ENCODE measurements around the gene SLC50A1. TPM values are rescaled to one million over a fixed set of nuclear protein-coding genes. Genes with fewer than 3 reads are reported as not detected.

Gene SLC50A1
- total RNA-seq, 3 donors from 2014 or later: 38.7 to 95.8 (median 66.4) TPM

DNA sequence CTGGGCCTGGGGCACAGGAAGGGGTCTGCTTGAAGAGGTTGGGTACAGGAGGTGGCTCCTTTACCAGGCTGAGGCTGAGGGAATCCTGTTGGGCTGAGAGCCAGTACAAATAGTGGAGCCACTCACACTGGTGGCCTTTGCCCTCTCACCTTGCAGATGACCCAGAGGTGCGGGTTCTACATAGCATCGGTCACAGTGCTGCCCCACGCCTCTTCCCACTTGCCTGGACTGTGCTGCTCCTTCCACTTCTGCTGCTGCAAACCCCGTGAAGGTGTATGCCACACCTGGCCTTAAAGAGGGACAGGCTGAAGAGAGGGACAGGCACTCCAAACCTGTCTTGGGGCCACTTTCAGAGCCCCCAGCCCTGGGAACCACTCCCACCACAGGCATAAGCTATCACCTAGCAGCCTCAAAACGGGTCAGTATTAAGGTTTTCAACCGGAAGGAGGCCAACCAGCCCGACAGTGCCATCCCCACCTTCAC, 1.8 kb upstream of the SLC50A1 start:
- DNase-seq (peak in 2 of 3 donors; percentile 30 to 39), ATAC-seq (no peak)
- Histone ChIP-seq H3K4me1 (ENCODE audit: low read depth) (peaks cover 45% of the 10 kb centered on the region), H3K9me3 (no peaks in the 10 kb centered on the region), H3K36me3 (ENCODE audit: low read depth) (peaks cover 6% of the 10 kb centered on the region), H3K4me3 (no peak overlapping the region)
- intact Hi-C loops (cut with DNase I, micrococcal nuclease): no loop called here
- TF ChIP-seq, protein P1, sequence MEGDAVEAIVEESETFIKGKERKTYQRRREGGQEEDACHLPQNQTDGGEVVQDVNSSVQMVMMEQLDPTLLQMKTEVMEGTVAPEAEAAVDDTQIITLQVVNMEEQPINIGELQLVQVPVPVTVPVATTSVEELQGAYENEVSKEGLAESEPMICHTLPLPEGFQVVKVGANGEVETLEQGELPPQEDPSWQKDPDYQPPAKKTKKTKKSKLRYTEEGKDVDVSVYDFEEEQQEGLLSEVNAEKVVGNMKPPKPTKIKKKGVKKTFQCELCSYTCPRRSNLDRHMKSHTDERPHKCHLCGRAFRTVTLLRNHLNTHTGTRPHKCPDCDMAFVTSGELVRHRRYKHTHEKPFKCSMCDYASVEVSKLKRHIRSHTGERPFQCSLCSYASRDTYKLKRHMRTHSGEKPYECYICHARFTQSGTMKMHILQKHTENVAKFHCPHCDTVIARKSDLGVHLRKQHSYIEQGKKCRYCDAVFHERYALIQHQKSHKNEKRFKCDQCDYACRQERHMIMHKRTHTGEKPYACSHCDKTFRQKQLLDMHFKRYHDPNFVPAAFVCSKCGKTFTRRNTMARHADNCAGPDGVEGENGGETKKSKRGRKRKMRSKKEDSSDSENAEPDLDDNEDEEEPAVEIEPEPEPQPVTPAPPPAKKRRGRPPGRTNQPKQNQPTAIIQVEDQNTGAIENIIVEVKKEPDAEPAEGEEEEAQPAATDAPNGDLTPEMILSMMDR (IDR thresholded peaks at IDR 0.05): no peak

DNA sequence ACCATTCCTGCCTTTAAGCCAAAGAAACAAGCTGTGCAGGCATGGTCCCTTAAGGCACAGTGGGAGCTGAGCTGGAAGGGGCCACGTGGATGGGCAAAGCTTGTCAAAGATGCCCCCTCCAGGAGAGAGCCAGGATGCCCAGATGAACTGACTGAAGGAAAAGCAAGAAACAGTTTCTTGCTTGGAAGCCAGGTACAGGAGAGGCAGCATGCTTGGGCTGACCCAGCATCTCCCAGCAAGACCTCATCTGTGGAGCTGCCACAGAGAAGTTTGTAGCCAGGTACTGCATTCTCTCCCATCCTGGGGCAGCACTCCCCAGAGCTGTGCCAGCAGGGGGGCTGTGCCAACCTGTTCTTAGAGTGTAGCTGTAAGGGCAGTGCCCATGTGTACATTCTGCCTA, 1.3 kb upstream of the SLC50A1 start:
- intact Hi-C loops (cut with DNase I, micrococcal nuclease): no loop called here
- H3K4me3 ChIP-seq: no peak overlapping the region
- DNase-seq (peak in 1 of 3 donors; percentile 26), ATAC-seq (no peak)
- H3K4me1 ChIP-seq (ENCODE audit: low read depth): peaks cover 48% of the 10 kb centered on the region
- TF ChIP-seq, protein P1 (IDR thresholded peaks at IDR 0.05): no peak
- H3K9me3 ChIP-seq: no peaks in the 10 kb centered on the region
- H3K36me3 ChIP-seq (ENCODE audit: low read depth): peaks cover 6% of the 10 kb centered on the region

DNA sequence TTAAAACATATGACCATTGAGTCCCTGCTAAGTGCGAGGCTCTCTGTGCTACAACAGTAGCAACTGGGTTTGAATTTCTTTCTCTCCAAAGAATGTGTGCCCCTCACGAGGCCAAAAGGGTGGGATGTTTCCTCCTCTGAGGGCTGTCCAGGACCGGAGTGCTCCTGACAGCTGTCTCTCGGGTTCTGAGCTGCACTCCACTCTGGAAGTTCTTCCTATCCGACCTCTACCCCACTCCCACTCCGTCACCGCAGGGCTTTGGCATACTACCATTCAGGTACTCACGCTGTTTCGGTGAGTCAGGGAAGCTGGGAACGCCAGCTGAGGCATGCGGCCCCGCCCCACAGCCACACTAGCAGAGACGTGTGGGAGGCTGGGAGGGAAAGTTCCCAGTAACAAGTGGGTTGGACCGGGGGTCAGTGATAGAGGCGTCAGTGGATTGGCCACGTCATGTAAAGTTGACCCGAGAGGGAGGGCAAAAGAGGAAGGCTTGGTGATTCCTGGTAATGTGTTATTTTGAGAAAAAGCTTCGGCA, 705 bp upstream of the SLC50A1 start:
- Histone ChIP-seq H3K9me3 (no peaks in the 10 kb centered on the region), H3K4me1 (ENCODE audit: low read depth) (peaks cover 44% of the 10 kb centered on the region), H3K36me3 (ENCODE audit: low read depth) (peaks cover 6% of the 10 kb centered on the region), H3K4me3 (peak overlapping the region; percentile 46)
- DNase-seq (peak; percentile 89 to 94 (median 90)), ATAC-seq (peak; percentile 79)
- TF ChIP-seq, protein P1 (IDR thresholded peaks at IDR 0.05): no peak
- intact Hi-C loops (cut with DNase I, micrococcal nuclease): no loop called here

DNA sequence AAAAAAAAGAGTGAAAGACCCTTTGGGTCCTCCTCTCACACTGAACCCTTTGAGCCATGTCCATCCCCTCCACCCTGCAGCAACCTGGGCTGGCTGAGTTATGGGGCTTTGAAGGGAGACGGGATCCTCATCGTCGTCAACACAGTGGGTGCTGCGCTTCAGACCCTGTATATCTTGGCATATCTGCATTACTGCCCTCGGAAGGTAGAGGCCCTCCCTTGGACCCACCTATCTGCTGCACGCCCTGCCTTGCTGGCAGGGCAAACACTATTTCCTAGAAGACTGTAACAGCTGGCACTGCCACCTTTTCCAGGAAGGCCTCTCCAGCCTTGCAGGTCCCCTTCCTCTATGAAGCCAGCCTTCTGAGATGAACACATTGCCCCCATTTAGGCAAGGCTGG, 1.1 kb downstream of the SLC50A1 start:
- H3K4me3 ChIP-seq: no peak overlapping the region
- TF ChIP-seq, protein P1 (IDR thresholded peaks at IDR 0.05): no peak
- peaks cover 6% of the 10 kb centered on the region for H3K36me3 ChIP-seq (ENCODE audit: low read depth)
- H3K9me3 ChIP-seq: no peaks in the 10 kb centered on the region
- intact Hi-C loops (cut with DNase I, micrococcal nuclease): no loop called here
- ATAC-seq (peak; percentile 10), DNase-seq (peak; percentile 64 to 69 (median 65))
- H3K4me1 ChIP-seq (ENCODE audit: low read depth): peaks cover 45% of the 10 kb centered on the region

DNA sequence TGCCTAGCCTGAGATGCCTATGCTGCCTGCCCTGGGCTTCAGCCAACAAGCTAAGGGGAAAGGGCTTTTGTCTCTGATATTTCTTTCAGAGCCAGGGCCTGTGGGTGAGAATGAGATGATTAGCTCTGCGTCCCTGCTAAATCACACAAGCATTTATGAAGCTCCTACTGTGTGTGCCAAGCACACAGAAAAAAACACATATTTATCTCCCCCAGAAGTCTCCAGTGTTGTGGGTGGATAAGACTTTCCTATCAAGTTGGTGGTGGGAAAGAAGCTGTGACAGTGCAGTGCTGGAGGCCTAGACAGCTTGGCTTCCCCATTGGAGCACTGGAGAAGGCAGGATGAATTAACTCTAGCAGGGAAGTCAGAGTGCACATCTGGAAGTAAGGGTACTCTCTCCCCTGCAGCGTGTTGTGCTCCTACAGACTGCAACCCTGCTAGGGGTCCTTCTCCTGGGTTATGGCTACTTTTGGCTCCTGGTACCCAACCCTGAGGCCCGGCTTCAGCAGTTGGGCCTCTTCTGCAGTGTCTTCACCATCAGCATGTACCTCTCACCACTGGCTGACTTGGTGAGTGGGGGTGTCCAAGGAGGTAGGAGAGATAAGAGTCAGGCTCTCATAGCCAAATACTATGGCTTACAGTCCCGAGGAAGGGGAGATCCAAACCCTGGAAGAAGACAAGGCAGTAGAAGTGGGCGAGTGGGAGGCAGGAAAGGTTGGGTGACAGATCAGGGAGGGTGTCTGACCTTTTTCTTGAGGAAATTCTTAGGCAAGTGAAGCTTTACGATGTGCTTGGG, 1.7 kb downstream of the SLC50A1 start:
- DNase-seq: no peak
- ATAC-seq: no peak
- Histone ChIP-seq H3K4me1 (ENCODE audit: low read depth) (peaks cover 45% of the 10 kb centered on the region), H3K36me3 (ENCODE audit: low read depth) (peaks cover 6% of the 10 kb centered on the region), H3K4me3 (no peak overlapping the region), H3K9me3 (no peaks in the 10 kb centered on the region)
- intact Hi-C loops (cut with DNase I, micrococcal nuclease): no loop called here
- TF ChIP-seq, protein P1 (IDR thresholded peaks at IDR 0.05): no peak
